H1 (cell line): Measurements from ENCODE around the gene AMER2. TPM values are rescaled to one million over a fixed set of nuclear protein-coding genes. Genes with fewer than 3 reads are reported as not detected.

Experiments used
- CTCF ChIA-PET: fragments of 300-600 bp; sonication (Branson Sonifier 250); formaldehyde crosslinking; loops from one replicate; lab custom pipeline; 2021; ENCODE audit not compliant: partially characterized antibody; lab: Charles Lee
- POLR2A ChIA-PET: fragments of 300-600 bp; sonication (Branson Sonifier 250); formaldehyde crosslinking; loops from one replicate; lab custom pipeline; 2021; ENCODE audit warnings: inconsistent platforms; ENCODE audit not compliant: partially characterized antibody; lab: Charles Lee
- DNase-seq, 2 experiments: peaks; one replicate each; pipeline versions ENCODE4 v3.0.0 to v3.0.0-alpha.2; 2010 to 2022; ENCODE audit warnings: low spot score in 2 of 2, low read depth in 1 of 2, mixed read lengths in 1 of 2
- FAIRE-seq: peaks from 2 replicates; lab custom pipeline; 2011; peaks lifted over from hg19 to GRCh38; lab: Jason Lieb, UNC
- H2AFZ ChIP-seq: 2 replicates; pipeline ENCODE4 v1.8.1; 2012; ENCODE audit warnings: low read length, inconsistent platforms
- H2AK5ac ChIP-seq: 2 replicates; pipeline ENCODE4 v1.6.1; 2013; ENCODE audit warnings: low read depth, low read length
- H2BK120ac ChIP-seq: replicated peaks from 2 replicates; pipeline ENCODE3; 2013; ENCODE audit warnings: low read depth, low read length, inconsistent platforms
- H2BK12ac ChIP-seq: 2 replicates; pipeline ENCODE4 v1.6.1; 2013; ENCODE audit warnings: low read depth, low read length
- H2BK15ac ChIP-seq: 2 replicates; pipeline ENCODE4 v1.6.1; 2013; ENCODE audit warnings: low read length
- H2BK20ac ChIP-seq: 2 replicates; pipeline ENCODE4 v1.6.1; 2013; ENCODE audit warnings: low read length
- H2BK5ac ChIP-seq: 2 replicates; pipeline ENCODE4 v1.6.1; 2013; ENCODE audit warnings: low read depth, low read length
- H3K14ac ChIP-seq: 2 replicates; pipeline ENCODE4 v1.6.1; 2013; ENCODE audit warnings: inconsistent platforms; ENCODE audit not compliant: insufficient read length
- H3K18ac ChIP-seq: 2 replicates; pipeline ENCODE4 v1.6.1; 2013; ENCODE audit warnings: low read length; ENCODE audit errors: extremely low read depth
- H3K23ac ChIP-seq: 2 replicates; pipeline ENCODE4 v1.6.1; 2013; ENCODE audit warnings: inconsistent platforms; ENCODE audit not compliant: insufficient read length
- H3K23me2 ChIP-seq: 2 replicates; pipeline ENCODE4 v1.6.1; 2013; ENCODE audit warnings: low read depth, low read length
- H3K27ac ChIP-seq: 2 replicates; pipeline ENCODE4 v1.6.1; 2011; ENCODE audit warnings: low read depth, low read length, inconsistent platforms
- H3K27me3 ChIP-seq, 4 experiments: replicated peaks in 1 of 4; 1 replicate in 1 of 4; 2 replicates in 3 of 4; pipeline versions ENCODE4 v1.6.1 to v1.8.1; 2011 to 2013; ENCODE audit warnings: low read length in 3 of 4, mild to moderate bottlenecking in 3 of 4, inconsistent platforms in 2 of 4, mixed read lengths in 2 of 4, moderate library complexity in 1 of 4; ENCODE audit not compliant: control insufficient read depth in 3 of 4, insufficient read depth in 3 of 4; ENCODE audit errors: extremely low read depth in 1 of 4
- H3K36me3 ChIP-seq, 4 experiments: 2 replicates each; pipeline versions ENCODE4 v1.6.1 to v1.8.1; 2011 to 2013; ENCODE audit warnings: mild to moderate bottlenecking in 4 of 4, low read length in 3 of 4, moderate library complexity in 2 of 4, control low read depth in 1 of 4, inconsistent platforms in 1 of 4; ENCODE audit not compliant: insufficient read depth in 4 of 4, control insufficient read depth in 2 of 4
- H3K4ac ChIP-seq: replicated peaks from 2 replicates; pipeline ENCODE3; 2013; ENCODE audit warnings: low read length, low read depth, mixed read lengths, inconsistent platforms; ENCODE audit not compliant: insufficient read length
- H3K4me1 ChIP-seq, 4 experiments: replicated peaks in 1 of 4; 1 replicate in 1 of 4; 2 replicates in 3 of 4; pipeline versions ENCODE4 v1.6.1 to v1.8.1; 2011 to 2013; ENCODE audit warnings: low read length in 3 of 4, inconsistent platforms in 2 of 4, mixed read lengths in 1 of 4; ENCODE audit not compliant: insufficient read depth in 4 of 4, control insufficient read depth in 3 of 4
- H3K4me2 ChIP-seq, 2 experiments: 2 replicates each; pipeline versions ENCODE4 v1.6.1 to v1.8.1; 2011 to 2013; ENCODE audit warnings: low read depth in 2 of 2, low read length in 2 of 2, control low read depth in 1 of 2, inconsistent platforms in 1 of 2, mild to moderate bottlenecking in 1 of 2; ENCODE audit not compliant: insufficient read depth in 1 of 2
- H3K4me3 ChIP-seq, 4 experiments: fragments of 200-600, 300-600 bp in 1 of 4; sonication (generic), shearing (Covaris generic), sonication (Bioruptor Twin) in 1 of 4; 2 replicates each; pipeline versions ENCODE4 v1.5.1 to v1.8.1; 2011 to 2016; ENCODE audit warnings: low read length in 4 of 4, low read depth in 3 of 4, control low read depth in 2 of 4, inconsistent platforms in 2 of 4, mild to moderate bottlenecking in 2 of 4, mixed read lengths in 1 of 4, moderate library complexity in 1 of 4; ENCODE audit not compliant: insufficient read depth in 2 of 4; ENCODE audit errors: extremely low read depth in 1 of 4
- H3K56ac ChIP-seq: replicated peaks from 2 replicates; pipeline ENCODE3; 2013; ENCODE audit warnings: low read depth, mild to moderate bottlenecking, mixed read lengths, low read length, inconsistent platforms; ENCODE audit not compliant: insufficient read length
- H3K79me1 ChIP-seq: 2 replicates; pipeline ENCODE4 v1.6.1; 2013; ENCODE audit warnings: low read depth, low read length, control low read depth
- H3K79me2 ChIP-seq, 2 experiments: 2 replicates each; pipeline versions ENCODE4 v1.6.1 to v1.8.1; 2012 to 2013; ENCODE audit warnings: low read length in 2 of 2, mild to moderate bottlenecking in 2 of 2, inconsistent platforms in 1 of 2; ENCODE audit not compliant: insufficient read depth in 2 of 2, control insufficient read depth in 1 of 2
- H3K9ac ChIP-seq, 4 experiments: replicated peaks in 1 of 4; 1 replicate in 1 of 4; 2 replicates in 3 of 4; pipeline versions ENCODE4 v1.6.1 to v1.8.1; 2011 to 2013; ENCODE audit warnings: low read depth in 3 of 4, low read length in 3 of 4, control low read depth in 2 of 4, mild to moderate bottlenecking in 2 of 4, moderate library complexity in 2 of 4, inconsistent platforms in 1 of 4; ENCODE audit errors: extremely low read depth in 1 of 4
- H3K9me3 ChIP-seq, 2 experiments: 2 replicates each; pipeline versions ENCODE4 v1.6.1 to v1.8.1; 2012 to 2013; ENCODE audit warnings: mild to moderate bottlenecking in 2 of 2, moderate library complexity in 2 of 2, control low read depth in 1 of 2, inconsistent platforms in 1 of 2, low read depth in 1 of 2, low read length in 1 of 2, mixed read lengths in 1 of 2; ENCODE audit not compliant: insufficient read depth in 2 of 2
- H4K20me1 ChIP-seq, 2 experiments: replicated peaks in 1 of 2; 2 replicates each; pipeline versions ENCODE3 to v1.8.1; 2011 to 2013; ENCODE audit warnings: inconsistent platforms in 2 of 2, low read length in 2 of 2, mild to moderate bottlenecking in 1 of 2; ENCODE audit not compliant: insufficient read depth in 2 of 2, control insufficient read depth in 1 of 2
- H4K5ac ChIP-seq: 2 replicates; pipeline ENCODE4 v1.6.1; 2013; ENCODE audit warnings: low read length, low read depth, mixed read lengths, inconsistent platforms; ENCODE audit not compliant: insufficient read length
- H4K8ac ChIP-seq: 2 replicates; pipeline ENCODE4 v1.8.0; 2013; ENCODE audit warnings: mild to moderate bottlenecking, moderate library complexity, low read length, inconsistent platforms; ENCODE audit not compliant: insufficient read depth; ENCODE audit errors: extremely low read depth
- H4K91ac ChIP-seq: replicated peaks from 2 replicates; pipeline ENCODE3; 2013; ENCODE audit warnings: low read length, mixed read lengths, inconsistent platforms; ENCODE audit not compliant: insufficient read length
- CBX5 ChIP-seq: fragments of 300-800, 300-1000 bp; sonication (generic); IDR thresholded peaks from 2 replicates; pipeline ENCODE4 v1.7.1; 2016; ENCODE audit warnings: antibody characterized with exemption, low read length, low read depth
- EZH2 ChIP-seq: fragments of 200-600 bp; sonication (generic); IDR thresholded peaks from 2 replicates; pipeline ENCODE4 v1.7.1; 2012; ENCODE audit warnings: low read depth, mild to moderate bottlenecking, moderate library complexity, low read length, inconsistent platforms; ENCODE audit not compliant: severe bottlenecking
- HDAC6 ChIP-seq: IDR thresholded peaks from one replicate; pipeline ENCODE4 v1.7.1; 2012; ENCODE audit warnings: low read depth, mild to moderate bottlenecking, inconsistent platforms, low read length, moderate library complexity
- KDM4A ChIP-seq: IDR thresholded peaks from one replicate; pipeline ENCODE4 v1.7.1; 2012; ENCODE audit warnings: low read depth, mild to moderate bottlenecking, moderate library complexity, low read length, inconsistent platforms; ENCODE audit not compliant: severe bottlenecking
- MAFK ChIP-seq: IDR thresholded peaks from 2 replicates; pipeline ENCODE4 v1.6.1; 2012; ENCODE audit warnings: low read depth, mild to moderate bottlenecking, improper control_type of control experiment, low read length
- PHF8 ChIP-seq: fragments of 200-600 bp; sonication (generic); conservative IDR thresholded peaks from 2 replicates; pipeline ENCODE4 v1.7.1; 2012; ENCODE audit warnings: low read depth, mild to moderate bottlenecking, inconsistent platforms, low read length, moderate library complexity
- POLR2AphosphoS5 ChIP-seq: IDR thresholded peaks from 2 replicates; pipeline ENCODE4 v1.6.1; 2011; ENCODE audit warnings: low read depth, low read length
- POU5F1 ChIP-seq: IDR thresholded peaks from 2 replicates; pipeline ENCODE4 v1.6.1; 2011; ENCODE audit warnings: low read depth, mild to moderate bottlenecking, low read length, moderate library complexity
- SIN3A ChIP-seq, 2 experiments: IDR thresholded peaks in 1 of 2; conservative IDR thresholded peaks in 1 of 2; 2 replicates each; pipeline ENCODE4 v1.6.1; 2011 to 2012; ENCODE audit warnings: low read length in 2 of 2, improper control_type of control experiment in 1 of 2, low read depth in 1 of 2, mild to moderate bottlenecking in 1 of 2
- WGBS, 2 experiments: shearing (Covaris generic) in 1 of 2; methylation state at CpG; one replicate each; pipeline versions ENCODE4 v1.1.6 to v1.1.7; 2013 to 2015; ENCODE audit warnings: low lambda C conversion rate in 2 of 2, mixed read lengths in 2 of 2, inconsistent platforms in 1 of 2, low coverage in 1 of 2, missing lambda C conversion rate in 1 of 2; ENCODE audit not compliant: insufficient replicate concordance in 2 of 2, insufficient coverage in 1 of 2, insufficient read length in 1 of 2; ENCODE audit errors: extremely low coverage in 1 of 2, missing lambda C conversion rate in 1 of 2; 5-methylcytosine and 5-hydroxymethylcytosine counted together
- polyA plus RNA-seq, 7 experiments: library from polyadenylated mRNA; depleted of rRNA in 3 of 7; stranded (reverse) in 5 of 7; unstranded in 2 of 7; fragments of >200 nt in 5 of 7; fragments of 200-250 nt in 2 of 7; gene quantifications; 1 replicate in 5 of 7; 2 replicates in 1 of 7; 4 replicates in 1 of 7; pipeline versions ENCODE4 v1.2.1 to v1.2.3, GENCODE V29; 2011 to 2013; ENCODE audit warnings: missing spikeins in 2 of 7, mixed read lengths in 2 of 7
- total RNA-seq: library from RNA; stranded (reverse); fragmentation: NEBNext Ultra II Directional; extraction: Animal tissue kit (Norgen Biotek cat#: 25700); gene quantifications from 2 replicates; pipeline ENCODE4 v1.2.1, GENCODE V29; 2021
- TF ChIP-seq, protein P1 (sequence below), 3 experiments: IDR thresholded peaks; 1 replicate in 2 of 3; 2 replicates in 1 of 3; pipeline versions ENCODE4 v1.5.1 to v1.6.1; 2011; ENCODE audit warnings: low read length in 3 of 3, mild to moderate bottlenecking in 3 of 3, inconsistent platforms in 2 of 3, low read depth in 1 of 3, moderate library complexity in 1 of 3; ENCODE audit not compliant: insufficient read depth in 1 of 3; ENCODE audit errors: control extremely low read depth in 1 of 3

Gene AMER2
- total and polyA plus RNA-seq, 2 of the 8 experiments (the other 6 are each of a cell fraction or from before 2014, with no cell fraction given): 0.14 to 0.50 TPM

DNA sequence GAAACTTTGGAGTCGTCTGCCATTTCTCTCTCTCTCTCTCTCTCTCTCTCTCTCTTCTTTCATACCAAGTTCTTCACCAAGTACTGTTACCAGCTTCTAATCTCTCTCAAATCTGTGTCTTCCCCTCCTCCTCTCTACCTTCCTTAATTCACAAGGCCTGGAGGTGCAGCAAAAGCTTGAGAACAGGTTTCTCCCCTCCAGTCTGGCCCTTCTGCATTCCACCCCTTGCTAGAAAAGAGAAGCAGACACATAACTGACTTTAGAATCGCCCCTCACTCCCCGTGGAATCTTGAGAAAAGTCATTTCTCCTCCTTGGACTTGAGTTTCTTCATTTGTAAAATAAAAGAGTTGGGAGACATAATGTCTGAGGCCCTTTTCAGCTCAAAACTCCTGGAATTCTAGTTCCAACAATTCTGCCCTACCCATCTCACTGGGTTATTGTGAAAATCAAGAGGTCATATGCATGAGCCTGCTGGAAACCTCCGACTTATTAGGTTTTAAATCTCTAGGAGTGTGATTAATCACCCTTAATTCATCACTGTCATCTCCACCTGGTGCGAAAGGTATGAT, 20.4 kb downstream of the AMER2 start:
- Histone ChIP-seq H3K36me3 (no peaks in the 10 kb centered on the region), H3K14ac (no peak overlapping the region), H2BK15ac (no peak overlapping the region), H3K56ac (no peak overlapping the region), H3K9ac (no peak overlapping the region), H3K23me2 (no peaks in the 10 kb centered on the region), H2AFZ (no peak overlapping the region), H3K4ac (no peak overlapping the region), H2AK5ac (no peak overlapping the region), H3K18ac (no peak overlapping the region), H4K5ac (no peak overlapping the region), H2BK20ac (no peak overlapping the region), H3K79me2 (no peaks in the 10 kb centered on the region), H3K4me3 (no peak overlapping the region), H4K91ac (no peak overlapping the region), H4K20me1 (no peaks in the 10 kb centered on the region), H3K4me2 (no peak overlapping the region), H3K27ac (no peak overlapping the region), H3K9me3 (peaks cover 0 to 6% of the 10 kb centered on the region in 2 experiments; a peak in 1 of 4 replicates), H2BK12ac (no peak overlapping the region), H3K4me1 (peaks cover 0 to 16% (median 8%) of the 10 kb centered on the region in 4 experiments; a peak in 6 of 7 replicates), H4K8ac (no peak overlapping the region), H3K23ac (no peak overlapping the region), H2BK5ac (no peak overlapping the region), H2BK120ac (no peak overlapping the region), H3K79me1 (no peaks in the 10 kb centered on the region), H3K27me3 (no peaks in the 10 kb centered on the region; a peak in 2 of 7 replicates)
- 53% methylated on average over 5 of the region's 5 CpGs; no CpG with 5 or more reads in 1 of the 2 experiments for WGBS, 2 experiments
- FAIRE-seq (no peak), DNase-seq (no peak)
- ChIA-PET CTCF (interaction anchor here (2.8 to 5.0 kb wide), 2 partner anchors 9 to 11 kb away, joined by 6 to 21 read pairs; no protein-coding TSS in a partner anchor), POLR2A (interaction anchor here (1.3 kb wide), 1 partner anchor 14 kb away, joined by 3 read pairs; no protein-coding TSS in a partner anchor)
- no peak for TF ChIP-seq EZH2
- TF ChIP-seq, protein P1, sequence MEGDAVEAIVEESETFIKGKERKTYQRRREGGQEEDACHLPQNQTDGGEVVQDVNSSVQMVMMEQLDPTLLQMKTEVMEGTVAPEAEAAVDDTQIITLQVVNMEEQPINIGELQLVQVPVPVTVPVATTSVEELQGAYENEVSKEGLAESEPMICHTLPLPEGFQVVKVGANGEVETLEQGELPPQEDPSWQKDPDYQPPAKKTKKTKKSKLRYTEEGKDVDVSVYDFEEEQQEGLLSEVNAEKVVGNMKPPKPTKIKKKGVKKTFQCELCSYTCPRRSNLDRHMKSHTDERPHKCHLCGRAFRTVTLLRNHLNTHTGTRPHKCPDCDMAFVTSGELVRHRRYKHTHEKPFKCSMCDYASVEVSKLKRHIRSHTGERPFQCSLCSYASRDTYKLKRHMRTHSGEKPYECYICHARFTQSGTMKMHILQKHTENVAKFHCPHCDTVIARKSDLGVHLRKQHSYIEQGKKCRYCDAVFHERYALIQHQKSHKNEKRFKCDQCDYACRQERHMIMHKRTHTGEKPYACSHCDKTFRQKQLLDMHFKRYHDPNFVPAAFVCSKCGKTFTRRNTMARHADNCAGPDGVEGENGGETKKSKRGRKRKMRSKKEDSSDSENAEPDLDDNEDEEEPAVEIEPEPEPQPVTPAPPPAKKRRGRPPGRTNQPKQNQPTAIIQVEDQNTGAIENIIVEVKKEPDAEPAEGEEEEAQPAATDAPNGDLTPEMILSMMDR (IDR thresholded peaks at IDR 0.05; ENCODE audit: control extremely low read depth in 1 of 3, insufficient read depth in 1 of 3, low read depth in 1 of 3, low read length in 3 of 3): no peak
- TF ChIP-seq CBX5: no peak
- no peak for TF ChIP-seq POU5F1
- no peak for TF ChIP-seq PHF8
- TF ChIP-seq POLR2AphosphoS5: no peak
- TF ChIP-seq MAFK: no peak
- TF ChIP-seq KDM4A: no peak
- no peak for TF ChIP-seq HDAC6
- TF ChIP-seq SIN3A (conservative IDR thresholded peaks at IDR 0.05 in 1 of 2, IDR thresholded peaks at IDR 0.05 in 1 of 2; ENCODE audit: low read depth in 1 of 2, low read length in 2 of 2): no peak
